Keratinocyte (primary cell): ENCODE data around the gene DUSP2. TPM values are rescaled to one million over a fixed set of nuclear protein-coding genes. Genes with fewer than 3 reads are reported as not detected.

Experiments
- DNase-seq: peaks from one replicate; pipeline ENCODE4 v3.0.0-alpha.2; 2011; ENCODE audit warnings: low read depth, missing footprints, low spot score
- FAIRE-seq: peaks from 2 replicates; lab custom pipeline; 2011; peaks lifted over from hg19 to GRCh38; lab: Jason Lieb, UNC
- H2AFZ ChIP-seq: 2 replicates; pipeline ENCODE4 v1.6.0; 2012; ENCODE audit warnings: low read length, control low read depth, inconsistent platforms; ENCODE audit not compliant: control insufficient read depth
- H3K27ac ChIP-seq: 2 replicates; pipeline ENCODE4 v1.5.1; 2011; ENCODE audit warnings: low read length; ENCODE audit not compliant: control insufficient read depth, insufficient read depth
- H3K27me3 ChIP-seq: 3 replicates; pipeline ENCODE4 v1.6.0; 2011; ENCODE audit warnings: low read length; ENCODE audit not compliant: control insufficient read depth, insufficient read depth; ENCODE audit errors: extremely low read depth
- H3K36me3 ChIP-seq, 2 experiments: 2 replicates in 1 of 2; 3 replicates in 1 of 2; pipeline ENCODE4 v1.5.1; 2011; ENCODE audit warnings: low read length in 2 of 2, mild to moderate bottlenecking in 1 of 2; ENCODE audit not compliant: control insufficient read depth in 2 of 2, insufficient read depth in 2 of 2; ENCODE audit errors: extremely low read depth in 1 of 2
- H3K4me1 ChIP-seq: 3 replicates; pipeline ENCODE4 v1.5.1; 2011; ENCODE audit warnings: low read length; ENCODE audit not compliant: control insufficient read depth, insufficient read depth; ENCODE audit errors: extremely low read depth
- H3K4me2 ChIP-seq: 3 replicates; pipeline ENCODE4 v1.6.0; 2011; ENCODE audit warnings: low read depth, low read length; ENCODE audit not compliant: control insufficient read depth, insufficient read depth; ENCODE audit errors: extremely low read depth
- H3K4me3 ChIP-seq, 3 experiments: fragments of 200-600 bp in 1 of 3; sonication (generic) in 1 of 3; 2 replicates in 2 of 3; 3 replicates in 1 of 3; pipeline ENCODE4 v1.5.1; 2011 to 2016; ENCODE audit warnings: low read length in 3 of 3, mild to moderate bottlenecking in 3 of 3, control low read depth in 2 of 3, inconsistent platforms in 1 of 3, low read depth in 1 of 3, mixed read lengths in 1 of 3, mixed run types in 1 of 3, moderate library complexity in 1 of 3; ENCODE audit not compliant: control insufficient read depth in 2 of 3, insufficient read depth in 2 of 3; ENCODE audit errors: extremely low read depth in 1 of 3
- H3K79me2 ChIP-seq: 2 replicates; pipeline ENCODE4 v1.6.0; 2012; ENCODE audit warnings: low read length; ENCODE audit not compliant: control insufficient read depth, insufficient read depth
- H3K9ac ChIP-seq: 3 replicates; pipeline ENCODE4 v1.6.0; 2011; ENCODE audit warnings: low read length; ENCODE audit not compliant: control insufficient read depth, insufficient read depth; ENCODE audit errors: extremely low read depth
- H3K9me1 ChIP-seq: 3 replicates; pipeline ENCODE4 v1.6.0; 2011; ENCODE audit warnings: low read length; ENCODE audit not compliant: control insufficient read depth, insufficient read depth; ENCODE audit errors: extremely low read depth
- H3K9me3 ChIP-seq: 2 replicates; pipeline ENCODE4 v1.5.1; 2012; ENCODE audit warnings: low read depth, low read length; ENCODE audit not compliant: control insufficient read depth
- H4K20me1 ChIP-seq: 3 replicates; pipeline ENCODE4 v1.6.0; 2011; ENCODE audit warnings: low read length; ENCODE audit not compliant: control insufficient read depth, insufficient read depth; ENCODE audit errors: extremely low read depth
- CTCF ChIP-seq, 3 experiments: IDR thresholded peaks in 1 of 3; conservative IDR thresholded peaks in 1 of 3; optimal IDR thresholded peaks in 1 of 3; 2 replicates in 2 of 3; 3 replicates in 1 of 3; pipeline versions ENCODE3 to v1.5.1; 2011; ENCODE audit warnings: low read length in 3 of 3, mild to moderate bottlenecking in 3 of 3, moderate library complexity in 2 of 3, control low read depth in 1 of 3, inconsistent platforms in 1 of 3; ENCODE audit not compliant: insufficient read depth in 2 of 3; ENCODE audit errors: extremely low read depth in 1 of 3
- EZH2 ChIP-seq: IDR thresholded peaks from one replicate; pipeline ENCODE4 v1.6.1; 2012; ENCODE audit warnings: inconsistent platforms, mild to moderate bottlenecking, low read length, moderate library complexity
- dilution Hi-C: fragments of 300-500 bp; cut with MboI; formaldehyde crosslinking; loops from one replicate; pipeline ENCODE4 v1.7.0; 2020; ENCODE audit warnings: low sequenced_read_pairs; ENCODE audit not compliant: extremely low pct_ligation_motif_present
- polyA plus RNA-seq, 5 experiments: library from polyadenylated mRNA; depleted of rRNA in 3 of 5; stranded (reverse) in 3 of 5; stranded (forward) in 1 of 5; unstranded in 1 of 5; fragments of >200 nt; gene quantifications; 1 replicate in 1 of 5; 2 replicates in 3 of 5; 3 replicates in 1 of 5; pipeline versions ENCODE4 v1.2.1 to v1.2.3, GENCODE V29; 2011 to 2012; ENCODE audit warnings: missing spikeins in 2 of 5, low read depth in 1 of 5, low replicate concordance in 1 of 5

The DUSP2 gene
- polyA plus RNA-seq, 1 donor (not counting 4 experiments of a cell fraction or from before 2014, with no cell fraction given), result 1.2 TPM

DNA sequence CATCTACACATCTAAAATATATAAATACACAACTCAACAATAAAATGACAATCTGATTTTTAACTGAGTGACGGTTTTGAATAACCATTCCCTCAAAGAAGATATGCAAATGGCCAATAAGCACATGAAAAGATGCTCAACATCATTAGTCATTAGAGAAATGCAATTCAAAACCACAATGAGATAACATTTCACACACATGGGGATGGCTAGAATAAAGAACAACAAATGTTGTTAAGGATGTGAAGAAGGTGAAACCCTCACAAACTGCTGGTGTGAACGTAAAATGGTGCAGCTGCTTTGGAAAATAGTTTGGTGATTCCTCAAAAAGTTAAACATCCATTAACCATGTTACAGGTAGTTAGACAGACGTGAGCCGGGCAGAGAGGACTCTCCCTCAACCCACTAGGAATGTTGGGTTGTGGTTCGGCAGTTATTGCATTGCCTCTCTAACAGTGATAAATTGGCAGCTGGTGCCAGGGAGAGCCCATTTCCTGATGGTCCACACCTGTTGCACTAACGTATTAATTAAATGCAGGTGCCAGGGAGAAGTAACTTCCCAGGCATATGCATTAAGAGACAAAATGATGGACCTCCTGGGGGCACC lies 22.3 kb upstream of the DUSP2 start:
- no peak overlapping the region for H3K4me3 ChIP-seq
- no peaks in the 10 kb centered on the region for H4K20me1 ChIP-seq
- H3K9ac ChIP-seq, result no peak overlapping the region
- no peak overlapping the region for H3K27ac ChIP-seq
- no peak overlapping the region for H3K4me2 ChIP-seq
- FAIRE-seq, result no peak
- H3K9me1 ChIP-seq, result no peaks in the 10 kb centered on the region
- H3K9me3 ChIP-seq, result no peaks in the 10 kb centered on the region
- no peak for TF ChIP-seq EZH2
- TF ChIP-seq CTCF (optimal IDR thresholded peaks at IDR 0.05 in 1 of 3, IDR thresholded peaks at IDR 0.05 in 1 of 3, conservative IDR thresholded peaks at IDR 0.05 in 1 of 3; ENCODE audit: extremely low read depth in 1 of 3, insufficient read depth in 2 of 3, low read length in 3 of 3), result no peak
- no peak overlapping the region for H2AFZ ChIP-seq
- dilution Hi-C loops, result no loop called here
- no peak for DNase-seq
- H3K4me1 ChIP-seq, result no peaks in the 10 kb centered on the region
- no peaks in the 10 kb centered on the region for H3K36me3 ChIP-seq
- H3K79me2 ChIP-seq, result no peaks in the 10 kb centered on the region
- H3K27me3 ChIP-seq, result no peaks in the 10 kb centered on the region

GRCh38 chr2:96164459-96165184 lies 19.4 kb upstream of the DUSP2 start:
- no peak overlapping the region for H3K9ac ChIP-seq
- FAIRE-seq, result no peak
- no peaks in the 10 kb centered on the region for H3K9me3 ChIP-seq
- no peak for TF ChIP-seq EZH2
- no peak for TF ChIP-seq CTCF (optimal IDR thresholded peaks at IDR 0.05 in 1 of 3, IDR thresholded peaks at IDR 0.05 in 1 of 3, conservative IDR thresholded peaks at IDR 0.05 in 1 of 3; ENCODE audit: extremely low read depth in 1 of 3, insufficient read depth in 2 of 3, low read length in 3 of 3)
- H4K20me1 ChIP-seq, result no peaks in the 10 kb centered on the region
- no peak overlapping the region for H3K4me3 ChIP-seq
- no peak overlapping the region for H3K4me2 ChIP-seq
- H3K79me2 ChIP-seq, result no peaks in the 10 kb centered on the region
- dilution Hi-C loops, result no loop called here
- H3K36me3 ChIP-seq, result no peaks in the 10 kb centered on the region
- no peaks in the 10 kb centered on the region for H3K4me1 ChIP-seq
- H3K27ac ChIP-seq, result no peak overlapping the region
- no peaks in the 10 kb centered on the region for H3K27me3 ChIP-seq
- no peak overlapping the region for H2AFZ ChIP-seq
- H3K9me1 ChIP-seq, result no peaks in the 10 kb centered on the region
- DNase-seq, result no peak
